Suprapubic skin (tissue), 3 donors: ENCODE data around the gene TEX261.

Source experiments
- EP300 ChIP-seq: sonication (generic); formaldehyde crosslinking; IDR thresholded peaks from one replicate; pipeline ENCODE4 v1.6.1; 2017; ENCODE audit warnings: antibody characterized with exemption
- POLR2A ChIP-seq, 2 donors: fragments of 450-650 bp; IDR thresholded peaks; one replicate each; pipeline ENCODE4 v1.6.1; 2017; ENCODE audit warnings: antibody characterized with exemption in 2 of 2, mild to moderate bottlenecking in 2 of 2, moderate library complexity in 2 of 2
- TF ChIP-seq, protein P1 (sequence below), 2 donors: fragments of 200-600 bp in 1 of 2; fragments of 450-650 bp in 1 of 2; sonication (generic) in 1 of 2; IDR thresholded peaks; one replicate each; pipeline ENCODE4 v1.5.1; 2016 to 2019; ENCODE audit warnings: antibody characterized with exemption in 2 of 2, mild to moderate bottlenecking in 1 of 2, moderate library complexity in 1 of 2

DNA sequence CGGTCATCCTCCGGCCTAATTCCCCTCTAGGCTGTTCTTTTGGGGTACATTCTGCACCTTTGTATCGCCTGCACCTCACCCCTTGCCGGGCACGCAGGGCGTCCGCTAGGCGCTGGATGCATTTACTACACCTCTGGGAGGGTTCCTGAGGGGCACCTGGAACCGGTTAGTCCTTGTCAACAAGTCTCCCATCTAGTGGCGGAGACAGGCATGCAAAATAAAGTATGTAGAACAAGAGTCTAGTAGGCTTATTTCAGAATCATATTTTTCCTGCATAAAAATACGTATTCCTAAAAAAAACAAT, 705 bp upstream of the TEX261 start:
- TF ChIP-seq, protein P1, sequence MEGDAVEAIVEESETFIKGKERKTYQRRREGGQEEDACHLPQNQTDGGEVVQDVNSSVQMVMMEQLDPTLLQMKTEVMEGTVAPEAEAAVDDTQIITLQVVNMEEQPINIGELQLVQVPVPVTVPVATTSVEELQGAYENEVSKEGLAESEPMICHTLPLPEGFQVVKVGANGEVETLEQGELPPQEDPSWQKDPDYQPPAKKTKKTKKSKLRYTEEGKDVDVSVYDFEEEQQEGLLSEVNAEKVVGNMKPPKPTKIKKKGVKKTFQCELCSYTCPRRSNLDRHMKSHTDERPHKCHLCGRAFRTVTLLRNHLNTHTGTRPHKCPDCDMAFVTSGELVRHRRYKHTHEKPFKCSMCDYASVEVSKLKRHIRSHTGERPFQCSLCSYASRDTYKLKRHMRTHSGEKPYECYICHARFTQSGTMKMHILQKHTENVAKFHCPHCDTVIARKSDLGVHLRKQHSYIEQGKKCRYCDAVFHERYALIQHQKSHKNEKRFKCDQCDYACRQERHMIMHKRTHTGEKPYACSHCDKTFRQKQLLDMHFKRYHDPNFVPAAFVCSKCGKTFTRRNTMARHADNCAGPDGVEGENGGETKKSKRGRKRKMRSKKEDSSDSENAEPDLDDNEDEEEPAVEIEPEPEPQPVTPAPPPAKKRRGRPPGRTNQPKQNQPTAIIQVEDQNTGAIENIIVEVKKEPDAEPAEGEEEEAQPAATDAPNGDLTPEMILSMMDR (IDR thresholded peaks at IDR 0.05): no peak
- TF ChIP-seq POLR2A (IDR thresholded peaks at IDR 0.05): no peak
- no peak for TF ChIP-seq EP300
